IPS-15b (cell line): ENCODE results near the gene PCED1B.
"Not testable (repeated sequence)": the region's sequence is repeated elsewhere in the genome, so short reads cannot be mapped to it uniquely, and the experiment has no call there.

ENCODE experiments used
- H3K27me3 ChIP-seq: one replicate; pipeline ENCODE4 v1.6.1; 2013; ENCODE audit warnings: low read length; ENCODE audit not compliant: control insufficient read depth, insufficient read depth
- H3K36me3 ChIP-seq: one replicate; pipeline ENCODE4 v1.6.1; 2013; ENCODE audit warnings: low read length; ENCODE audit not compliant: control insufficient read depth, insufficient read depth
- H3K4me1 ChIP-seq: one replicate; pipeline ENCODE4 v1.6.1; 2013; ENCODE audit warnings: mild to moderate bottlenecking, low read length; ENCODE audit not compliant: control insufficient read depth, insufficient read depth
- H3K4me3 ChIP-seq: one replicate; pipeline ENCODE4 v1.5.1; 2013; ENCODE audit warnings: low read depth, low read length
- H3K9ac ChIP-seq: one replicate; pipeline ENCODE4 v1.6.1; 2013; ENCODE audit warnings: low read depth, mild to moderate bottlenecking, low read length
- H3K9me3 ChIP-seq: one replicate; pipeline ENCODE4 v1.6.1; 2013; ENCODE audit warnings: mild to moderate bottlenecking, low read length; ENCODE audit not compliant: control insufficient read depth, insufficient read depth

The PCED1B gene

GRCh38 chr12:47160316-47161244 is 81.2 kb downstream of the PCED1B start:
- Histone ChIP-seq H3K9me3 (no peaks in the 10 kb centered on the region), H3K36me3 (no peaks in the 10 kb centered on the region), H3K9ac (no peak overlapping the region), H3K27me3 (no peaks in the 10 kb centered on the region), H3K4me3 (no peak overlapping the region), H3K4me1 (no peaks in the 10 kb centered on the region)

GRCh38 chr12:47164116-47164515 is 84.7 kb downstream of the PCED1B start:
- Histone ChIP-seq H3K9me3 (no peaks in the 10 kb centered on the region), H3K36me3 (no peaks in the 10 kb centered on the region), H3K4me3 (no peak overlapping the region), H3K27me3 (no peaks in the 10 kb centered on the region), H3K9ac (no peak overlapping the region), H3K4me1 (peaks cover under 1% of the 10 kb centered on the region)

- H3K9me3 ChIP-seq: no peaks in the 10 kb centered on the region
- H3K36me3 ChIP-seq: no peaks in the 10 kb centered on the region
- H3K9ac ChIP-seq: no peak overlapping the region
- H3K4me1 ChIP-seq: peaks cover 2% of the 10 kb centered on the region
- H3K27me3 ChIP-seq: no peaks in the 10 kb centered on the region
- H3K4me3 ChIP-seq: no peak overlapping the region
Observed at GRCh38 chr12:47164724-47165439, 85.5 kb downstream of the PCED1B start.

- no peaks in the 10 kb centered on the region for H3K27me3 ChIP-seq
- H3K4me3 ChIP-seq: no peak overlapping the region
- no peaks in the 10 kb centered on the region for H3K36me3 ChIP-seq
- no peaks in the 10 kb centered on the region for H3K9me3 ChIP-seq
- no peak overlapping the region for H3K9ac ChIP-seq
- peaks cover 2% of the 10 kb centered on the region for H3K4me1 ChIP-seq
Observed at GRCh38 chr12:47165934-47166333, 86.5 kb downstream of the PCED1B start.

- no peaks in the 10 kb centered on the region for H3K27me3 ChIP-seq
- no peaks in the 10 kb centered on the region for H3K36me3 ChIP-seq
- H3K9ac ChIP-seq: no peak overlapping the region
- H3K9me3 ChIP-seq: no peaks in the 10 kb centered on the region
- H3K4me3 ChIP-seq: no peak overlapping the region
- peaks cover 2% of the 10 kb centered on the region for H3K4me1 ChIP-seq
Observed at GRCh38 chr12:47166365-47166764, 86.9 kb downstream of the PCED1B start.

GRCh38 chr12:47170281-47170680 is 90.9 kb downstream of the PCED1B start:
- H3K4me1 ChIP-seq, H3K9me3 ChIP-seq, H3K4me3 ChIP-seq, H3K27me3 ChIP-seq, H3K36me3 ChIP-seq, H3K9ac ChIP-seq: not testable (repeated sequence)

- no peak overlapping the region for H3K9ac ChIP-seq
- no peaks in the 10 kb centered on the region for H3K36me3 ChIP-seq
- H3K27me3 ChIP-seq: no peaks in the 10 kb centered on the region
- no peaks in the 10 kb centered on the region for H3K9me3 ChIP-seq
- H3K4me1 ChIP-seq: no peaks in the 10 kb centered on the region
- H3K4me3 ChIP-seq: no peak overlapping the region
Observed at GRCh38 chr12:47178014-47178413, 98.6 kb downstream of the PCED1B start.

- not testable (repeated sequence) for H3K9ac ChIP-seq, H3K4me1 ChIP-seq, H3K36me3 ChIP-seq, H3K9me3 ChIP-seq, H3K4me3 ChIP-seq, H3K27me3 ChIP-seq
Observed at GRCh38 chr12:47182164-47182938, 102.9 kb downstream of the PCED1B start.

GRCh38 chr12:47184229-47184628 is 104.8 kb downstream of the PCED1B start:
- Histone ChIP-seq H3K9ac (no peak overlapping the region), H3K4me3 (no peak overlapping the region), H3K4me1 (no peaks in the 10 kb centered on the region), H3K27me3 (no peaks in the 10 kb centered on the region), H3K36me3 (no peaks in the 10 kb centered on the region), H3K9me3 (no peaks in the 10 kb centered on the region)

- H3K4me3 ChIP-seq: no peak overlapping the region
- no peaks in the 10 kb centered on the region for H3K4me1 ChIP-seq
- no peaks in the 10 kb centered on the region for H3K36me3 ChIP-seq
- H3K27me3 ChIP-seq: no peaks in the 10 kb centered on the region
- H3K9me3 ChIP-seq: no peaks in the 10 kb centered on the region
- H3K9ac ChIP-seq: no peak overlapping the region
Observed at GRCh38 chr12:47184813-47185212, 105.4 kb downstream of the PCED1B start.

GRCh38 chr12:47186246-47186645 is 106.8 kb downstream of the PCED1B start:
- H3K9ac ChIP-seq: no peak overlapping the region
- no peaks in the 10 kb centered on the region for H3K36me3 ChIP-seq
- H3K4me1 ChIP-seq: peaks cover 5% of the 10 kb centered on the region
- no peak overlapping the region for H3K4me3 ChIP-seq
- H3K9me3 ChIP-seq: no peaks in the 10 kb centered on the region
- no peaks in the 10 kb centered on the region for H3K27me3 ChIP-seq
